H1 (cell line): ENCODE results near the gene ZSCAN29. TPM values are rescaled to one million over a fixed set of nuclear protein-coding genes. Genes with fewer than 3 reads are reported as not detected.
A peak's percentile ranks its signal among the peaks of the same experiment; 100 is the strongest.

Experiments
- CTCF ChIA-PET: fragments of 300-600 bp; sonication (Branson Sonifier 250); formaldehyde crosslinking; loops from one replicate; lab custom pipeline; 2021; ENCODE audit not compliant: partially characterized antibody; lab: Charles Lee
- POLR2A ChIA-PET: fragments of 300-600 bp; sonication (Branson Sonifier 250); formaldehyde crosslinking; loops from one replicate; lab custom pipeline; 2021; ENCODE audit warnings: inconsistent platforms; ENCODE audit not compliant: partially characterized antibody; lab: Charles Lee
- DNase-seq, 2 experiments: peaks; one replicate each; pipeline versions ENCODE4 v3.0.0 to v3.0.0-alpha.2; 2010 to 2022; ENCODE audit warnings: low spot score in 2 of 2, low read depth in 1 of 2, mixed read lengths in 1 of 2
- FAIRE-seq: peaks from 2 replicates; lab custom pipeline; 2011; peaks lifted over from hg19 to GRCh38; lab: Jason Lieb, UNC
- H2AFZ ChIP-seq: 2 replicates; pipeline ENCODE4 v1.8.1; 2012; ENCODE audit warnings: low read length, inconsistent platforms
- H2AK5ac ChIP-seq: 2 replicates; pipeline ENCODE4 v1.6.1; 2013; ENCODE audit warnings: low read depth, low read length
- H2BK120ac ChIP-seq: replicated peaks from 2 replicates; pipeline ENCODE3; 2013; ENCODE audit warnings: low read depth, low read length, inconsistent platforms
- H2BK12ac ChIP-seq: 2 replicates; pipeline ENCODE4 v1.6.1; 2013; ENCODE audit warnings: low read depth, low read length
- H2BK15ac ChIP-seq: 2 replicates; pipeline ENCODE4 v1.6.1; 2013; ENCODE audit warnings: low read length
- H2BK20ac ChIP-seq: 2 replicates; pipeline ENCODE4 v1.6.1; 2013; ENCODE audit warnings: low read length
- H2BK5ac ChIP-seq: 2 replicates; pipeline ENCODE4 v1.6.1; 2013; ENCODE audit warnings: low read depth, low read length
- H3K14ac ChIP-seq: 2 replicates; pipeline ENCODE4 v1.6.1; 2013; ENCODE audit warnings: inconsistent platforms; ENCODE audit not compliant: insufficient read length
- H3K18ac ChIP-seq: 2 replicates; pipeline ENCODE4 v1.6.1; 2013; ENCODE audit warnings: low read length; ENCODE audit errors: extremely low read depth
- H3K23ac ChIP-seq: 2 replicates; pipeline ENCODE4 v1.6.1; 2013; ENCODE audit warnings: inconsistent platforms; ENCODE audit not compliant: insufficient read length
- H3K23me2 ChIP-seq: 2 replicates; pipeline ENCODE4 v1.6.1; 2013; ENCODE audit warnings: low read depth, low read length
- H3K27ac ChIP-seq: 2 replicates; pipeline ENCODE4 v1.6.1; 2011; ENCODE audit warnings: low read depth, low read length, inconsistent platforms
- H3K27me3 ChIP-seq, 4 experiments: replicated peaks in 1 of 4; 1 replicate in 1 of 4; 2 replicates in 3 of 4; pipeline versions ENCODE4 v1.6.1 to v1.8.1; 2011 to 2013; ENCODE audit warnings: low read length in 3 of 4, mild to moderate bottlenecking in 3 of 4, inconsistent platforms in 2 of 4, mixed read lengths in 2 of 4, moderate library complexity in 1 of 4; ENCODE audit not compliant: control insufficient read depth in 3 of 4, insufficient read depth in 3 of 4; ENCODE audit errors: extremely low read depth in 1 of 4
- H3K36me3 ChIP-seq, 4 experiments: 2 replicates each; pipeline versions ENCODE4 v1.6.1 to v1.8.1; 2011 to 2013; ENCODE audit warnings: mild to moderate bottlenecking in 4 of 4, low read length in 3 of 4, moderate library complexity in 2 of 4, control low read depth in 1 of 4, inconsistent platforms in 1 of 4; ENCODE audit not compliant: insufficient read depth in 4 of 4, control insufficient read depth in 2 of 4
- H3K4ac ChIP-seq: replicated peaks from 2 replicates; pipeline ENCODE3; 2013; ENCODE audit warnings: low read length, low read depth, mixed read lengths, inconsistent platforms; ENCODE audit not compliant: insufficient read length
- H3K4me1 ChIP-seq, 4 experiments: replicated peaks in 1 of 4; 1 replicate in 1 of 4; 2 replicates in 3 of 4; pipeline versions ENCODE4 v1.6.1 to v1.8.1; 2011 to 2013; ENCODE audit warnings: low read length in 3 of 4, inconsistent platforms in 2 of 4, mixed read lengths in 1 of 4; ENCODE audit not compliant: insufficient read depth in 4 of 4, control insufficient read depth in 3 of 4
- H3K4me2 ChIP-seq, 2 experiments: 2 replicates each; pipeline versions ENCODE4 v1.6.1 to v1.8.1; 2011 to 2013; ENCODE audit warnings: low read depth in 2 of 2, low read length in 2 of 2, control low read depth in 1 of 2, inconsistent platforms in 1 of 2, mild to moderate bottlenecking in 1 of 2; ENCODE audit not compliant: insufficient read depth in 1 of 2
- H3K4me3 ChIP-seq, 4 experiments: fragments of 200-600, 300-600 bp in 1 of 4; sonication (generic), shearing (Covaris generic), sonication (Bioruptor Twin) in 1 of 4; 2 replicates each; pipeline versions ENCODE4 v1.5.1 to v1.8.1; 2011 to 2016; ENCODE audit warnings: low read length in 4 of 4, low read depth in 3 of 4, control low read depth in 2 of 4, inconsistent platforms in 2 of 4, mild to moderate bottlenecking in 2 of 4, mixed read lengths in 1 of 4, moderate library complexity in 1 of 4; ENCODE audit not compliant: insufficient read depth in 2 of 4; ENCODE audit errors: extremely low read depth in 1 of 4
- H3K56ac ChIP-seq: replicated peaks from 2 replicates; pipeline ENCODE3; 2013; ENCODE audit warnings: low read depth, mild to moderate bottlenecking, mixed read lengths, low read length, inconsistent platforms; ENCODE audit not compliant: insufficient read length
- H3K79me1 ChIP-seq: 2 replicates; pipeline ENCODE4 v1.6.1; 2013; ENCODE audit warnings: low read depth, low read length, control low read depth
- H3K79me2 ChIP-seq, 2 experiments: 2 replicates each; pipeline versions ENCODE4 v1.6.1 to v1.8.1; 2012 to 2013; ENCODE audit warnings: low read length in 2 of 2, mild to moderate bottlenecking in 2 of 2, inconsistent platforms in 1 of 2; ENCODE audit not compliant: insufficient read depth in 2 of 2, control insufficient read depth in 1 of 2
- H3K9ac ChIP-seq, 4 experiments: replicated peaks in 1 of 4; 1 replicate in 1 of 4; 2 replicates in 3 of 4; pipeline versions ENCODE4 v1.6.1 to v1.8.1; 2011 to 2013; ENCODE audit warnings: low read depth in 3 of 4, low read length in 3 of 4, control low read depth in 2 of 4, mild to moderate bottlenecking in 2 of 4, moderate library complexity in 2 of 4, inconsistent platforms in 1 of 4; ENCODE audit errors: extremely low read depth in 1 of 4
- H3K9me3 ChIP-seq, 2 experiments: 2 replicates each; pipeline versions ENCODE4 v1.6.1 to v1.8.1; 2012 to 2013; ENCODE audit warnings: mild to moderate bottlenecking in 2 of 2, moderate library complexity in 2 of 2, control low read depth in 1 of 2, inconsistent platforms in 1 of 2, low read depth in 1 of 2, low read length in 1 of 2, mixed read lengths in 1 of 2; ENCODE audit not compliant: insufficient read depth in 2 of 2
- H4K20me1 ChIP-seq, 2 experiments: replicated peaks in 1 of 2; 2 replicates each; pipeline versions ENCODE3 to v1.8.1; 2011 to 2013; ENCODE audit warnings: inconsistent platforms in 2 of 2, low read length in 2 of 2, mild to moderate bottlenecking in 1 of 2; ENCODE audit not compliant: insufficient read depth in 2 of 2, control insufficient read depth in 1 of 2
- H4K5ac ChIP-seq: 2 replicates; pipeline ENCODE4 v1.6.1; 2013; ENCODE audit warnings: low read length, low read depth, mixed read lengths, inconsistent platforms; ENCODE audit not compliant: insufficient read length
- H4K8ac ChIP-seq: 2 replicates; pipeline ENCODE4 v1.8.0; 2013; ENCODE audit warnings: mild to moderate bottlenecking, moderate library complexity, low read length, inconsistent platforms; ENCODE audit not compliant: insufficient read depth; ENCODE audit errors: extremely low read depth
- H4K91ac ChIP-seq: replicated peaks from 2 replicates; pipeline ENCODE3; 2013; ENCODE audit warnings: low read length, mixed read lengths, inconsistent platforms; ENCODE audit not compliant: insufficient read length
- CBX5 ChIP-seq: fragments of 300-800, 300-1000 bp; sonication (generic); IDR thresholded peaks from 2 replicates; pipeline ENCODE4 v1.7.1; 2016; ENCODE audit warnings: antibody characterized with exemption, low read length, low read depth
- CHD1 ChIP-seq: IDR thresholded peaks from 2 replicates; pipeline ENCODE4 v1.6.1; 2012; ENCODE audit warnings: low read depth, low read length, improper control_type of control experiment
- EZH2 ChIP-seq: fragments of 200-600 bp; sonication (generic); IDR thresholded peaks from 2 replicates; pipeline ENCODE4 v1.7.1; 2012; ENCODE audit warnings: low read depth, mild to moderate bottlenecking, moderate library complexity, low read length, inconsistent platforms; ENCODE audit not compliant: severe bottlenecking
- FOSL1 ChIP-seq: IDR thresholded peaks from 2 replicates; pipeline ENCODE4 v1.6.1; 2011; ENCODE audit warnings: mild to moderate bottlenecking, low read depth, low read length, moderate library complexity; ENCODE audit not compliant: insufficient read depth
- GTF2F1 ChIP-seq: IDR thresholded peaks from 2 replicates; pipeline ENCODE4 v1.6.1; 2012; ENCODE audit warnings: low read depth, low read length, improper control_type of control experiment, borderline replicate concordance
- HDAC2 ChIP-seq, 2 experiments: fragments of 300-600 bp in 1 of 2; sonication (generic) in 1 of 2; IDR thresholded peaks; 2 replicates each; pipeline ENCODE4 v1.6.1; 2011 to 2012; ENCODE audit warnings: low read depth in 2 of 2, low read length in 2 of 2, mild to moderate bottlenecking in 2 of 2, moderate library complexity in 2 of 2, borderline replicate concordance in 1 of 2, inconsistent platforms in 1 of 2
- NRF1 ChIP-seq: IDR thresholded peaks from 2 replicates; pipeline ENCODE4 v1.6.1; 2011; ENCODE audit warnings: mild to moderate bottlenecking, low read depth, low read length, improper control_type of control experiment
- RNF2 ChIP-seq: fragments of 200-900, 300-1000 bp; sonication (generic); IDR thresholded peaks from 2 replicates; pipeline ENCODE4 v1.7.1; 2016; ENCODE audit warnings: borderline replicate concordance, low read depth, mild to moderate bottlenecking, antibody characterized with exemption, low read length; ENCODE audit not compliant: poor library complexity, severe bottlenecking; ENCODE audit errors: missing control alignments
- SP4 ChIP-seq: IDR thresholded peaks from 2 replicates; pipeline ENCODE4 v1.6.1; 2012; ENCODE audit warnings: low read length, inconsistent platforms
- TCF12 ChIP-seq: IDR thresholded peaks from 2 replicates; pipeline ENCODE4 v1.6.1; 2011; ENCODE audit warnings: low read depth, mild to moderate bottlenecking, low read length
- WGBS, 2 experiments: shearing (Covaris generic) in 1 of 2; methylation state at CpG; one replicate each; pipeline versions ENCODE4 v1.1.6 to v1.1.7; 2013 to 2015; ENCODE audit warnings: low lambda C conversion rate in 2 of 2, mixed read lengths in 2 of 2, inconsistent platforms in 1 of 2, low coverage in 1 of 2, missing lambda C conversion rate in 1 of 2; ENCODE audit not compliant: insufficient replicate concordance in 2 of 2, insufficient coverage in 1 of 2, insufficient read length in 1 of 2; ENCODE audit errors: extremely low coverage in 1 of 2, missing lambda C conversion rate in 1 of 2; 5-methylcytosine and 5-hydroxymethylcytosine counted together
- polyA plus RNA-seq, 7 experiments: library from polyadenylated mRNA; depleted of rRNA in 3 of 7; stranded (reverse) in 5 of 7; unstranded in 2 of 7; fragments of >200 nt in 5 of 7; fragments of 200-250 nt in 2 of 7; gene quantifications; 1 replicate in 5 of 7; 2 replicates in 1 of 7; 4 replicates in 1 of 7; pipeline versions ENCODE4 v1.2.1 to v1.2.3, GENCODE V29; 2011 to 2013; ENCODE audit warnings: missing spikeins in 2 of 7, mixed read lengths in 2 of 7
- total RNA-seq: library from RNA; stranded (reverse); fragmentation: NEBNext Ultra II Directional; extraction: Animal tissue kit (Norgen Biotek cat#: 25700); gene quantifications from 2 replicates; pipeline ENCODE4 v1.2.1, GENCODE V29; 2021

ZSCAN29 gene
- total and polyA plus RNA-seq, 2 of the 8 experiments (the other 6 are each of a cell fraction or from before 2014, with no cell fraction given), result 6.4 to 41.3 TPM

DNA sequence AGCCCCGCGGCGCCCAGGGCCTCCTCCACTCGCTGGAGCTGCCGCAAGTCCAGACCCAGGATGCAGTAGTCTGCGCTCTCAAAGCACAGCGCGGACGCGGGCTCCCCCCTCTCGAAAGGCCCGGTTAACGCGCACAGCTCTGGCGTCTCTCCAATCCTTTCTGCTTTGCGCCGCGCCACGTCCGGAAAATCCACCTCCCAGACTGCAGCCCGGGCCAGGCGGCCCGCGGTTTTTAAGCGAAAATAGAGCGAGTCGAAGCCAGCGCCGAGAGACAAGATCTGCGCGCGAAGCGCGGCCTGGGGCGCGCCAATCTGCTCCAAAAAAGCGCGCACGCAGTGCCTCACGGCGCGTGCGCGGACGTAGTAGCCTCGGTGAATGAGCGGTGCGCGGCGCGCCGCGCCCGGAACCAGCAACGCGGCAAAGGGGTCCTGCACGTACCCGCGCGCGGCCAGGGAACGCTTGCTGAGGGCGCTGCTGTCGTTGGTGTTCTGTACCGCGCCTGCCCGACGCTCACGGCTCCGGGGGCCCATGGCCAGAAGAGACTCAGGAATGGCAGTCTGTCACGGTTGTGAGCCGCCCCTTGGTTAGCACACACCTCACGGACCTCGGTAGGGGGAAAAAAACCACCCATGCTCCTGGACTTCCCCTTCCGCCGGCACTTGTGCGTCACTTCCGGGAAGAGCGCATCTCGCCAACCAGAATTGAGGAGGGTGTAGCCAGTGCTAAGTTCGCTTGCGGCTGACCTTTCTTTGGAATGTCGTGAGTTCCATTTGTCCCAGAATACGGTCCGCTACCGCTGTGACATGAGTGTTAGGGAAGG is 40.7 kb downstream of the ZSCAN29 start, which contains the start of gene LCMT2:
Gene LCMT2, minus strand, starts transcription at position 614 of the 820 bp plus-strand sequence. Its CDS starts 84 bp downstream, at position 530.
- peak within 1 kb of the TSS; percentile 93 for H4K8ac ChIP-seq
- H3K56ac ChIP-seq, result peak within 1 kb of the TSS; percentile 42
- H2BK20ac ChIP-seq, result no peak within 1 kb of the TSS
- H3K79me1 ChIP-seq, result peaks cover 3% of the 10 kb centered on the region; the same call in 1 of the 2 replicates
- H3K18ac ChIP-seq, result peak within 1 kb of the TSS; percentile 86
- H3K4me1 ChIP-seq, result peaks cover 4 to 10% (median 5%) of the 10 kb centered on the region in 4 experiments; a peak in 6 of 7 replicates
- no peaks in the 10 kb centered on the region for H3K27me3 ChIP-seq
- peaks cover 7% of the 10 kb centered on the region for H3K23me2 ChIP-seq
- no peak within 1 kb of the TSS for H2BK12ac ChIP-seq
- no peak within 1 kb of the TSS for H3K14ac ChIP-seq
- peak within 1 kb of the TSS; percentile 89; the same call in 1 of the 2 replicates for H2BK5ac ChIP-seq
- H3K9ac ChIP-seq, result peak within 1 kb of the TSS; percentile 79 to 88 (median 86)
- H2BK120ac ChIP-seq, result no peak within 1 kb of the TSS
- FAIRE-seq, result peak; percentile 92
- peaks cover 0 to 5% of the 10 kb centered on the region in 2 experiments for H4K20me1 ChIP-seq
- WGBS, 2 experiments, result 1% methylated on average over 80 of the region's 86 CpGs; no CpG with 5 or more reads in 1 of the 2 experiments
- peak within 1 kb of the TSS; percentile 82 for H3K4ac ChIP-seq
- H3K9me3 ChIP-seq, result no peaks in the 10 kb centered on the region
- peak within 1 kb of the TSS; percentile 86 for H4K91ac ChIP-seq
- peak; percentile 79 to 90 for DNase-seq
- peak within 1 kb of the TSS; percentile 70 for H4K5ac ChIP-seq
- H3K36me3 ChIP-seq, result peaks cover 0 to 5% (median 3%) of the 10 kb centered on the region in 4 experiments; a peak in 2 of 8 replicates
- CTCF ChIA-PET, result interaction anchor here (0.9 kb wide), 1 partner anchor 140 kb away, joined by 3 read pairs; no protein-coding TSS in a partner anchor
- peak within 1 kb of the TSS; percentile 89 for H3K27ac ChIP-seq
- H3K4me2 ChIP-seq, result peak within 1 kb of the TSS; percentile 80 to 93
- peak within 1 kb of the TSS; percentile 98 for H2AFZ ChIP-seq
- no peak within 1 kb of the TSS for H2BK15ac ChIP-seq
- no peak within 1 kb of the TSS for H2AK5ac ChIP-seq
- H3K79me2 ChIP-seq, result peaks cover 0 to 12% of the 10 kb centered on the region in 2 experiments; a peak in 2 of 4 replicates
- POLR2A ChIA-PET, result interaction anchor here (1.0 to 1.1 kb wide), 2 partner anchors 13 to 19 kb away, joined by 3 to 5 read pairs; no protein-coding TSS in a partner anchor
- peak within 1 kb of the TSS; percentile 73 to 90 (median 83) for H3K4me3 ChIP-seq
- no peak within 1 kb of the TSS for H3K23ac ChIP-seq
- TF ChIP-seq SP4 (no peak), CBX5 (no peak), RNF2 (no peak), GTF2F1 (no peak), NRF1 (peak; percentile 38), CHD1 (no peak), HDAC2 (IDR thresholded peaks at IDR 0.05; ENCODE audit: borderline replicate concordance in 1 of 2, low read depth in 2 of 2, low read length in 2 of 2) (0 out of 4 replicates have a peak, but pooled peaks of 1 of the 2 experiments have one; percentile 11), FOSL1 (no peak), EZH2 (no peak), TCF12 (no peak)
